AG04449 (cell line): ENCODE measurements around the gene USE1.

Experiments
- CTCF ChIA-PET: fragments of 350-600 bp; formaldehyde crosslinking; extraction: SDS; loops from one replicate; lab custom pipeline; 2021; ENCODE audit warnings: antibody characterized with exemption; lab: Yijun Ruan, JAX
- POLR2A ChIA-PET: fragments of 400-600, 350-600 bp; formaldehyde crosslinking; extraction: SDS; loops from one replicate; lab custom pipeline; 2020; ENCODE audit warnings: antibody characterized with exemption, inconsistent platforms; lab: Yijun Ruan, JAX
- DNase-seq: peaks from one replicate; pipeline ENCODE4 v3.0.0-alpha.2; 2010; ENCODE audit warnings: low read depth, low spot score
- H3K4me3 ChIP-seq: 2 replicates; pipeline ENCODE4 v1.5.1; 2011; ENCODE audit warnings: low read depth, mild to moderate bottlenecking, control low read depth, low read length
- CTCF ChIP-seq: IDR thresholded peaks from one replicate; pipeline ENCODE4 v1.5.1; 2011; ENCODE audit warnings: mild to moderate bottlenecking, moderate library complexity, low read length, control low read depth, inconsistent platforms; ENCODE audit not compliant: insufficient read depth; ENCODE audit errors: missing control alignments

USE1 gene

GRCh38 chr19:17259118-17259780, 44.1 kb downstream of the USE1 start:
- no peak overlapping the region for H3K4me3 ChIP-seq
- CTCF ChIA-PET = interaction anchor here (1.2 to 3.5 kb wide), 10 partner anchors 10 to 206 kb away, joined by 5 to 33 read pairs (median 6); partner anchors contain the start of genes ANO8 and MYO9B
- POLR2A ChIA-PET = interaction anchor here (0.7 kb wide), 1 partner anchor 122 kb away, joined by 4 read pairs; no protein-coding TSS in a partner anchor
- TF ChIP-seq CTCF = no peak
- no peak for DNase-seq

- no peak for DNase-seq
- TF ChIP-seq CTCF = no peak
- H3K4me3 ChIP-seq = no peak overlapping the region
- ChIA-PET POLR2A (no interaction called here), CTCF (interaction anchor here (0.7 to 3.5 kb wide), 22 partner anchors 8 to 596 kb away, joined by 3 to 33 read pairs (median 4); partner anchors contain the start of genes ANO8, MYO9B and OCEL1)
Measured at GRCh38 chr19:17259934-17260333, 44.8 kb downstream of the USE1 start.

- DNase-seq = no peak
- no peak overlapping the region for H3K4me3 ChIP-seq
- peak; percentile 92 for TF ChIP-seq CTCF
- POLR2A ChIA-PET = no interaction called here
- CTCF ChIA-PET = interaction anchor here (0.7 to 3.5 kb wide), 22 partner anchors 9 to 595 kb away, joined by 3 to 33 read pairs (median 3); partner anchors contain the start of genes MYO9B and OCEL1
Measured at GRCh38 chr19:17260842-17261325, 45.7 kb downstream of the USE1 start.

- TF ChIP-seq CTCF = no peak
- CTCF ChIA-PET = interaction anchor here (1.2 to 3.9 kb wide), 6 partner anchors 8 to 195 kb away, joined by 3 to 33 read pairs (median 7); partner anchors contain the start of gene ANKLE1
- POLR2A ChIA-PET = no interaction called here
- DNase-seq = no peak
- H3K4me3 ChIP-seq = no peak overlapping the region
Measured at GRCh38 chr19:17262557-17262956, 47.4 kb downstream of the USE1 start.

- ChIA-PET CTCF (interaction anchor here (0.8 to 3.9 kb wide), 11 partner anchors 9 to 196 kb away, joined by 3 to 19 read pairs (median 3); no protein-coding TSS in a partner anchor), POLR2A (no interaction called here)
- no peak overlapping the region for H3K4me3 ChIP-seq
- TF ChIP-seq CTCF = no peak
- no peak for DNase-seq
Measured at GRCh38 chr19:17263712-17264640, 48.8 kb downstream of the USE1 start.

GRCh38 chr19:17264641-17264979, 49.5 kb downstream of the USE1 start, which contains the start of gene USHBP1:
Gene USHBP1 (minus strand): TSS chr19:17264745. CDS start chr19:17264299, 446 bp downstream.
- POLR2A ChIA-PET = interaction anchor here (0.7 to 1.2 kb wide), 2 partner anchors 9 to 25 kb away, joined by 3 read pairs; no protein-coding TSS in a partner anchor
- no peak for DNase-seq
- TF ChIP-seq CTCF = no peak
- CTCF ChIA-PET = interaction anchor here (0.8 to 3.9 kb wide), 8 partner anchors 10 to 79 kb away, joined by 3 to 19 read pairs (median 4); no protein-coding TSS in a partner anchor
- H3K4me3 ChIP-seq = no peak within 1 kb of the TSS
